Measurements from ENCODE around the gene FBXO38.

Gene FBXO38

DNA sequence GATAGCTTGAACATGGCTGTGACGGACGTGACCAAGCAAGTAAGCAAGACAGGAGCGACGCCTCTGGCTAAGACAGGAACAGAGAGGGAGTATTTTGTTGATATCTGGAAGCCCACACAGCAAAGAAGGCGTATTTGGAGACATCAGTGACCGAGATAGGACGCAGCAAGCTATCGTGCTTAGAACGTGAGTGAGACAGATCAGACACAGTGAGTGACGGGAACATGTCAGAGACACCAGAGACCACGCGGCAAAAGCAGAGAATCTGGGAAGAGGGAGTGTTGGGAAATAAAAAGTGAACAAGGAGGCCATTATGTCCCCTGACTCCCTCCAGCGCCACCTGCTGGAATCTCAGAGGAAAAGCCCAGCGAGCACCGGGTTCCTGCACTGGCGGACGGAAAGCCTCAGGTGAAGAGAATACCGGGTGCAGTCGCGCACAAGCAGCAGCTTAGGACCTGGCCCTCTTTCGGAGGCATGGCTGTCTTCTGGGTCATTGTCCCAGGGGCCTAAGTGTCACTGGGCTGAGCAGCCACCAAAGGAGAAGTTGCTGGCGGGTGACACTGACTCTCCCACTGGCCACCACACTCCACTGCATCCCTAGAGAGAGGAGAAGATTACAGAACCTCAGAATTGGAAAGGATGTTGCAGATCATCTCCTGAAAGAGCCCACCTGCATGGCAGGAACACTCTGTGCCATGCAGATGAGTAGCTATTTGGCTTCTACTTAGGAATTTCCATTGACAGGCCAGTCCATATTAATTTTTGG is 99.1 kb downstream of the FBXO38 start:
- no peak for FAIRE-seq

DNA sequence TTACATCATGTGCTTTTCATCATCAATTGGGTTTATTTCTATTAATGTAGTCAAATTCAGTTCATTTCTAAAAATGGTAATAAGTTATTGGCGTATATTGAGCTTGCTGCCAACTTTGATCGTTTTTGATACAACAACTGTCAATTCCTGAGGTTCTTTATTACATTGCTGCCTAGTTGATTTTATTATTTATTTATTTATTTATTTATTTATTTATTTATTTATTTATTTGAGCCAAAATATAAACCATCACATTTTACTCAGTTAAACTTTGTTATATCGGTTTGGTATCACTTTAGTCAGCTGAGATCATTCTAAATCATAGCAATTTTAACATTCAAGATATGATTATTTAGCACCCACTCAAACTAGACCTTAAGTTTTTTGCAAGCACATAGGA is 100.0 kb downstream of the FBXO38 start:
- FAIRE-seq: no peak

DNA sequence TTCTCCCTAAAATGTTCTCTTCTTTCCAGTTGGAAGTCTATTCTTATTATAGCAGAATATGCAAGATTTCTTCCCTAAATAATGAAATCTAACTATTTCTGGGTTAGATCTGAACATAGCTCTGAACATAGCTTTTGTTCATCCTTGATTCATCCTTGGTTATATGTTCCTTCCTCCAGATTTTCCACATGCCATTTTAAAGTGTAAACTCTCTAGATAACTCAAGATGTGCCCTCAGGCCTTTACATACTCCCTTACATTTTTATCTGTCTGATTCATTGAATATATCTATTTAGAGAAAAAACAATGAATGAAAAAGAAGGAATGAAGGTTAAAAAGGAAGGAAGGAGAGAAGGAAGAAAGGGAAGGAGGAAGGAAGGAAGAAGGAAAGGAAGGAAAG is 100.9 kb downstream of the FBXO38 start:
- FAIRE-seq: no peak

DNA sequence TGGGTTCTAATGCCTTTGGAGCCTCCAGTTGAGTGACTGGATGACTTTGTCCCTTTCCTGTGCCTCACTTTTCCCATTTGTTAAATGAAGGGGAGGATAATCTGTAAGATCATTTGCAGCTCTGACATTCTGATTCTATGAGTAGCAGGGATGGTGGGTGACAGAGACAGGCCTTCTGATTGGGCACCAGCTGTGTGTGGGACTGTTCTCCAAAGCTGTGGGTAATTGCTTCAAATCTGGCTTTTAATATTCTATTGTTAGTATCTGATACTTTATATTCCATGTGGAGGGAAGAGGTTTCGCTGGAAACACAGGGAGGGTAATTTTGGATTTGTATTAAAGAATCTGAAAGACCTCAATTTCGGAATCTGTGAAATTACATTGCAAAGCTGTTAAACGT is 102.7 kb downstream of the FBXO38 start:
- FAIRE-seq: no peak

GRCh38 chr5:148488757-148489156 is 105.0 kb downstream of the FBXO38 start:
- no peak for FAIRE-seq

DNA sequence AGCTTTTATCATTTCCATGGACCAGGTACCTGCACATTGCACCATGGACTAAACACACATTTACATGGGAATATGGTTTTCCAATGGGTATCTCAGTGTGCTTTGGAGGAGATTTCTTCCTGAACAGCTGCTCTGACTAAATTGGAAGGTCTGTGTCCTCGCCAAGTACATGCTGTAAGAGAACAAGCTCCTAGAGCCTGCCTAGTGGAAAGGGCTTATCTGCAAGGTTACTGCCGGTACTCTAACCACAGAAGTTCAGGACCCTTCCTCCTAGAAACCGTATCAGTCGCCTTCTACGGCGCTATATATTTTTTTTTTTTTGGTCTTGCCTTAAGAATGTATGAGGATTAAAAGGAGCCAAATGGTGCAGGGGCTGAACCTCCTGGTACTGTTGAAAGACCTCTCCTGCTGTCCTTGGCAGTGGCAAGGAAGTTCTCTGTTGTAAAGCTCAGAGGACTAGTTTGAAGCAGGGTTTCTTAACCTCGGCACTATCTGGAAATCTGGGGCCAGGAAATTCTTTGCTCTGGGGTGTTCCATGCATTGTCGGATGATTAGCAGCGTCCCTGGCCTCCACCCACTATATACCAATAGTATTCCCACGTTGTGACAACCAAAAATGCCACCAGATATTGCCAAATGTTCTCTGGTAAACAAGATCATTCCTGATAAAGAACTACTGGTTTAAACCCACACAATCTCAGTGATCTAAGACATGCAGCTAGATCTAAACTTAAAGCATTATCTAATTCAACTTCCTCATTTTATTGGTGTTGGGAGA is 107.4 kb downstream of the FBXO38 start:
- no peak for FAIRE-seq

- FAIRE-seq: no peak
Observed at GRCh38 chr5:148491793-148492184, 108.0 kb downstream of the FBXO38 start.

GRCh38 chr5:148492351-148492750 is 108.6 kb downstream of the FBXO38 start:
- FAIRE-seq: no peak
